HG02763 (cell line): Measurements from ENCODE around the gene TAC4.

Source experiments
- ATAC-seq: cut with Tn5 transposase; IDR thresholded peaks from one replicate; pipeline ENCODE4 v1.9.1; 2021; ENCODE audit warnings: mild to moderate bottlenecking, moderate library complexity; ENCODE audit not compliant: unreplicated experiment

The TAC4 gene

GRCh38 chr17:49815761-49816281 is 32.0 kb downstream of the TAC4 start:
- no peak for ATAC-seq

- no peak for ATAC-seq
These were observed 32.9 kb downstream of the TAC4 start for GRCh38 chr17:49814781-49815529.

GRCh38 chr17:49809056-49809455 is 38.8 kb downstream of the TAC4 start:
- no peak for ATAC-seq

DNA sequence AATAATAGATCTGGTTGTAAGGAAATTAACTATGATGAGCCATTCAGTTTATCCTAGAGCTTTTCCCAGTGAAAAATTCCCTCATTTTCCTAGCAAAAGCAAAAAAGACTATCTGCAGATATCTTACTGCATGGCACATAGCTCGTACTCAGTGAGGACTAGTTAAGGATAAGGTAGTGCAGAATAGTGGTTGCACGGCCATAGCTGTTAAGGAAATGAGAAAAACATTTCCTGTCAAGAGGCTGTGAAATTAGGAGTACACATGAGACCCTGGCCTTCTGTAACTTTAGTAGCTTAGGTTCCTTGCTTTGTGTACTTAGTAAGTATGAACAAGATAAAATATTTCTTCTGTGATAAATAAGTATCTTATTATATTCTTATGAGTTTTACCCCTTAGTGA is 49.1 kb downstream of the TAC4 start:
- ATAC-seq = no peak

- no peak for ATAC-seq
These were observed 49.7 kb downstream of the TAC4 start for GRCh38 chr17:49798182-49798581.

- no peak for ATAC-seq
These were observed 52.5 kb downstream of the TAC4 start for GRCh38 chr17:49795372-49795771.

DNA sequence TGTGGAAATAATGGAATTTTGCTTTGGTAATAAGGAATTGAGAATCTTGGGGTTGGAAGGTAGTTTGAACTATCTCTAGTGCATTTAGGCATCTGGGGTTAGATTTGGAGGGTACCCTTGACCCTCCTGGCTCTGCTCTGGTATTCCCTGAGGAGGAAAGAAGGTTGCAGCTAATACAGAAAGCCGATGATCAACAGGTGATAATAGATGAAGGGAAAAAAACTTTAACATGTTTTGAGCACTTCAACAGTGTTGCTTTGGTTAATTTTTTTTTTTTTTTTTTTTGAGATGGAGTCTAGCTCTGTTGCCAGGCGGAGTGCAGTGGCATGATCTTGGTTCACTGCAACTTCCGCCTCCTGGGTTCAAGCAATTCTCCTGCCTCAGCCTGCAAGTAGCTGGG is 54.6 kb downstream of the TAC4 start:
- no peak for ATAC-seq

GRCh38 chr17:49789243-49789578 is 58.7 kb downstream of the TAC4 start:
- ATAC-seq = no peak

DNA sequence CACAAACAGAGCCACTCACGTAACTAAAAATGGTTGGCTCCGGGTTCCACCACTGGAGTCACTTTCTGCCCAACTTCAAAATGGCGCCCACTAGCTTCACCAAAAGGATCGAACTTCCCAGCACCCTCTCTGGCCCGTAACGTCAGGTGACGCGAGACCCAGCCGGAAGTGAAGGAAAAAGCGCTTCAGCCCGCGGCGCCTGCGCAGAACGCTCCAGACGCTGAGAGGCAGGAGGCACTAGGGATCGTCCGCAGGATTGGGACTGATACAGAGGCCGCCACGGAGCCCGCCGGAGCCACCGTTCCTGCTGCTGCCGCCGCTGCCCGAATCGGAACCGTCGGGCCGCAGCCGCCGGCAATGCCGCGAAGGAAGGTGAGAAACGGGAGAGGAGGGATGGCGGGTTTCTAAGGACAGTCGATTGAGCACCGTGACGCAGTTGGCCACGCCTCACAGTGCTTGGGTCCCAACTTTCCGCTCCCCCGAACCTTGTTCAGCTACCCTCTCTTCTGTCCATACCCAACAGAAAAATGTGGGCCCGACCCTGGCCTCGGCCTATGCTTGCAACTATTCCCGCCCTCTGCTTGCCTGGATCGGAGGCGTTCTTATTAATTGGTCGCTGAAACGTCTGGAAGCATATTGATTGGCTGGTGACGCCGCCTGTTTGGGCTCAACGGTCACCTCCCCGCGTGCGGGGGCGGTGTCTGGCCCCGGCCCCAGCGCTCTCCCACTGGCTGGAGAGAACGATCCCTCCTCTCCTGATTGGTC is 59.2 kb downstream of the TAC4 start, which contains the start of gene KAT7:
Gene KAT7, plus strand, starts transcription at position 204 of the 765 bp plus-strand sequence. Its CDS starts 154 bp downstream, at position 358.
- peak; percentile 92 for ATAC-seq
